Esophagus squamous epithelium (tissue), 5 donors: ENCODE measurements around the gene CRYBA2. TPM values are rescaled to one million over a fixed set of nuclear protein-coding genes. Genes with fewer than 3 reads are reported as not detected.

ENCODE experiments used
- DNase-seq: peaks from one replicate; lab custom pipeline; 2025; lab: John Stamatoyannopoulos, UW
- H3K27ac ChIP-seq, 4 donors: fragments of 200-600 bp; sonication (generic); one replicate each; pipeline ENCODE4 v1.5.1; 2016 to 2019; ENCODE audit warnings: mild to moderate bottlenecking in 1 of 4
- H3K27me3 ChIP-seq, 4 donors: fragments of 200-600 bp; sonication (generic); 1 replicate in 3 of 4; 2 replicates in 1 of 4; pipeline versions ENCODE4 v1.5.1 to v1.6.0; 2017 to 2021; ENCODE audit warnings: antibody characterized with exemption in 1 of 4
- H3K36me3 ChIP-seq, 3 donors: fragments of 200-600 bp; sonication (generic); one replicate each; pipeline ENCODE4 v1.5.1; 2016 to 2019
- H3K4me1 ChIP-seq, 3 donors: fragments of 200-600 bp; sonication (generic); one replicate each; pipeline ENCODE4 v1.5.1; 2017 to 2019
- H3K4me3 ChIP-seq, 4 donors: fragments of 200-600 bp; sonication (generic); 1 replicate in 3 of 4; 2 replicates in 1 of 4; pipeline ENCODE4 v1.5.1; 2016 to 2019; ENCODE audit warnings: mild to moderate bottlenecking in 2 of 4, moderate library complexity in 1 of 4
- H3K9me3 ChIP-seq, 3 donors: fragments of 200-600 bp; sonication (generic); one replicate each; pipeline ENCODE4 v1.5.1; 2016 to 2019
- CTCF ChIP-seq, 6 experiments: fragments of 450-650 bp in 4 of 6; fragments of 200-600 bp in 2 of 6; sonication (generic) in 2 of 6; IDR thresholded peaks; one replicate each; pipeline ENCODE4 v1.5.1; 2016 to 2019; ENCODE audit warnings: antibody characterized with exemption in 6 of 6, mild to moderate bottlenecking in 4 of 6, moderate library complexity in 4 of 6
- POLR2A ChIP-seq, 4 donors: fragments of 450-650 bp; IDR thresholded peaks; one replicate each; pipeline ENCODE4 v1.6.1; 2017; ENCODE audit warnings: antibody characterized with exemption in 4 of 4, mild to moderate bottlenecking in 4 of 4, moderate library complexity in 3 of 4
- WGBS, 2 donors: methylation state at CpG; one replicate each; pipeline ENCODE4 v1.1.5; 2018; 5-methylcytosine and 5-hydroxymethylcytosine counted together
- intact Hi-C: fragments of 100-400 bp; cut with DNase I; formaldehyde crosslinking; loops from one replicate; pipeline ENCODE4 v1.15.0; 2022
- total RNA-seq, 4 donors: library from RNA; depleted of rRNA; stranded (reverse); fragments of >200 nt; gene quantifications; one replicate each; pipeline ENCODE4 v1.1.0, GENCODE V29; 2016
- donor health status: DM: yes; HTN: yes; CAD: no.

Gene CRYBA2
- not detected for total RNA-seq

GRCh38 chr2:218993345-218994315 lies at the start of gene CRYBA2:
Gene CRYBA2, minus strand, starts transcription at chr2:218993422. Its CDS starts 246 bp downstream, at chr2:218993176.
- Histone ChIP-seq H3K27me3 (peaks cover 15 to 94% (median 60%) of the 10 kb centered on the region in 4 donors), H3K4me3 (peak within 1 kb of the TSS; percentile 24 to 66 (median 40)), H3K4me1 (peaks cover 19 to 51% (median 21%) of the 10 kb centered on the region in 3 donors), H3K9me3 (no peaks in the 10 kb centered on the region), H3K27ac (no peak within 1 kb of the TSS), H3K36me3 (no peaks in the 10 kb centered on the region)
- DNase-seq = no peak
- no peak for TF ChIP-seq CTCF (IDR thresholded peaks at IDR 0.05)
- intact Hi-C loops = no loop called here
- 8 to 9% methylated on average over 11 to 15 of the region's 88 CpGs for WGBS, 2 donors

- 75 to 80% methylated on average over 1 to 2 of the region's 2 CpGs for WGBS, 2 donors
- TF ChIP-seq POLR2A (IDR thresholded peaks at IDR 0.05) (no peak), CTCF (IDR thresholded peaks at IDR 0.05) (no peak)
- H3K9me3 ChIP-seq = no peaks in the 10 kb centered on the region
- DNase-seq = no peak
- H3K4me1 ChIP-seq = peaks cover 0 to 5% (median 0%) of the 10 kb centered on the region in 3 donors
- no peak overlapping the region for H3K4me3 ChIP-seq
- no peak overlapping the region for H3K27ac ChIP-seq
- peaks cover 0 to 98% (median 10%) of the 10 kb centered on the region in 4 donors for H3K27me3 ChIP-seq
- intact Hi-C loops = no loop called here
- H3K36me3 ChIP-seq = no peaks in the 10 kb centered on the region
Observed at GRCh38 chr2:219042750-219043149, 49.5 kb upstream of the CRYBA2 start.

- peaks cover 0 to 5% (median 0%) of the 10 kb centered on the region in 3 donors for H3K4me1 ChIP-seq
- H3K27me3 ChIP-seq = peaks cover 0 to 99% (median 10%) of the 10 kb centered on the region in 4 donors
- intact Hi-C loops = no loop called here
- DNase-seq = no peak
- no peak overlapping the region for H3K4me3 ChIP-seq
- no peaks in the 10 kb centered on the region for H3K9me3 ChIP-seq
- 68 to 81% methylated on average over 4 of the region's 4 CpGs for WGBS, 2 donors
- TF ChIP-seq POLR2A (IDR thresholded peaks at IDR 0.05) = no peak
- TF ChIP-seq CTCF (IDR thresholded peaks at IDR 0.05) = no peak
- no peak overlapping the region for H3K27ac ChIP-seq
- no peaks in the 10 kb centered on the region for H3K36me3 ChIP-seq
Observed at GRCh38 chr2:219042157-219042556, 48.9 kb upstream of the CRYBA2 start.

GRCh38 chr2:219041252-219041651 lies 48.0 kb upstream of the CRYBA2 start, which contains the start of gene CFAP65:
Gene CFAP65, minus strand, starts transcription at chr2:219041516. Its CDS starts 2,468 bp downstream, at chr2:219039048.
- intact Hi-C loops = no loop called here
- no peak within 1 kb of the TSS for H3K27ac ChIP-seq
- TF ChIP-seq POLR2A (IDR thresholded peaks at IDR 0.05) (no peak), CTCF (IDR thresholded peaks at IDR 0.05) (no peak)
- H3K4me3 ChIP-seq = peak within 1 kb of the TSS in 1 of 4 donors; percentile 4
- H3K4me1 ChIP-seq = peaks cover 0 to 5% (median 0%) of the 10 kb centered on the region in 3 donors
- no peaks in the 10 kb centered on the region for H3K9me3 ChIP-seq
- H3K36me3 ChIP-seq = no peaks in the 10 kb centered on the region
- H3K27me3 ChIP-seq = peaks cover 0 to 99% (median 10%) of the 10 kb centered on the region in 4 donors
- 2 to 8% methylated on average over 11 to 15 of the region's 21 CpGs for WGBS, 2 donors
- DNase-seq = no peak

- WGBS, 2 donors = 13% methylated on average over 1 of the region's 1 CpG; no CpG with 5 or more reads in 1 of the 2 donors
- H3K27me3 ChIP-seq = peaks cover 0 to 100% (median 8%) of the 10 kb centered on the region in 4 donors
- no peaks in the 10 kb centered on the region for H3K9me3 ChIP-seq
- no peak overlapping the region for H3K4me3 ChIP-seq
- intact Hi-C loops = no loop called here
- H3K36me3 ChIP-seq = no peaks in the 10 kb centered on the region
- TF ChIP-seq POLR2A (IDR thresholded peaks at IDR 0.05) (no peak), CTCF (IDR thresholded peaks at IDR 0.05) (no peak)
- no peak overlapping the region for H3K27ac ChIP-seq
- no peak for DNase-seq
- H3K4me1 ChIP-seq = peaks cover 0 to 5% (median 0%) of the 10 kb centered on the region in 3 donors
Observed at GRCh38 chr2:219038600-219038999, 45.4 kb upstream of the CRYBA2 start.
